ENCODE results near the gene PCDH1.
A peak's percentile ranks its signal among the peaks of the same experiment; 100 is the strongest.

Gene PCDH1

DNA sequence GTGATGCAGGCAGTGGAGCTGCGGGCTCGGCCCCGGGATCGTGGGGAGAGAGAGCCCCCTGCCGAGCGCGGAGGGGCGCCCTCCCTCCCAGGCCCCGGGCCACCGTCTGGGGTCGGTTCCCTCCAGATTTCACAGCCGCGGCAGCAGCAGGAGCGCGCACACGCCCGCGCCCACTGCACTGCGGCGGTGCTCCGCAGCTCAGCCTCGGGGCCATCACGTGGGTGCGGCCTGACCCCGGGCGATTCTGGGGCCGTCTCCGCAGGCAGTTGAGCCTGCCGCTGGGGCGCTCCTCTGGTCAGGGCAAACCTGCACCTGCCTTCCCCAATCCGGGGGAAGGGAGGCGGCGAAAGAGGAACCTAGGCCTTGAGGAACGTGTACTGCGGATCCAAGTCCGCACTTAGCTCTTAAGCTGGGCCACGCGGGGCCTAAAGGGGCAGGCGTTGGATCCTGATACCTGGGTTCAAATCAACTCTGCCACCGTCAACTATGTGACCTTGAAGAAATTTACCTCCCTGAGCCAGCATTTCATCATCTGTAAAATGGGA lies 36.1 kb upstream of the PCDH1 start:
- H3K4me1 ChIP-seq (ENCODE audit: insufficient read depth, low read length) = peaks cover 8% of the 10 kb centered on the region
- H3K9ac ChIP-seq (ENCODE audit: low read length) = no peak overlapping the region
- H3K9me3 ChIP-seq (ENCODE audit: low read length) = no peaks in the 10 kb centered on the region
- no peaks in the 10 kb centered on the region for H3K36me3 ChIP-seq (ENCODE audit: insufficient read depth, low read length)
- peak overlapping the region; percentile 32 to 52 for H3K4me3 ChIP-seq (ENCODE audit: low read depth in 1 of 2, low read length in 2 of 2)
- no peak overlapping the region for H3K27ac ChIP-seq (ENCODE audit: low read depth, low read length)
- no peaks in the 10 kb centered on the region for H3K27me3 ChIP-seq (ENCODE audit: control insufficient read depth in 1 of 2, insufficient read depth in 2 of 2, low read length in 2 of 2)

DNA sequence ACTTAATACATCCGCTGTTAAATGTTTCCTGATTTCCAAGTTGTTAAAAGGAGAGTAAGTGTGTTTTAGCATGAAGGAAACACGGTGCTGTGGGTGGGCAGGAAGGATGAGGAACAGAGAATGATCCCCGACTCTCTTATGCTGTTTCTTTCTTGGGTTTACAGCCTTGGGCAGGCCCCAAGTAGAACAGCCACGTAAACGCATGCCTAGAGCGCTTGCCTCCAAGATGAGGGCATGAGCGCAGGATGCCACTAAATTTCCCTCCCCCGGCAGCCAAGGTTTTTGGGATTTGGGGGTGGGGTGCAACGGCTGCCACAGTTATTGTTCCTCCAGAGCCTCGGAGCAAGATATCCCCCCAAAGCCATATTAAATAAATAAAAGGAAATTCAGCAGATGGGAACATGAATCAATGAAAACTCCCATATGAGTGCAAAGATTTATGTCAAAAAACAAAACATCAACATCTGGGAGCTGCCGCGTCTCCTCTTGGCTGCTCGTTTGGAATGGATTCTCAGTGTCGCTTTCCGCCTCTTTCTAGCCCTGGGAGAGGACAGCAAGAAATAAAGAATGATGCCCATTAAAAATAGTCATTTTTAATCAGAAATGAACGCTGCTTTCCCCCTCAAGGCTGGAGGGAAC lies 35.5 kb upstream of the PCDH1 start:
- no peaks in the 10 kb centered on the region for H3K36me3 ChIP-seq (ENCODE audit: insufficient read depth, low read length)
- H3K4me3 ChIP-seq (ENCODE audit: low read depth in 1 of 2, low read length in 2 of 2) = peak overlapping the region; percentile 32 to 52
- no peaks in the 10 kb centered on the region for H3K27me3 ChIP-seq (ENCODE audit: control insufficient read depth in 1 of 2, insufficient read depth in 2 of 2, low read length in 2 of 2)
- no peak overlapping the region for H3K27ac ChIP-seq (ENCODE audit: low read depth, low read length)
- no peak overlapping the region for H3K9ac ChIP-seq (ENCODE audit: low read length)
- H3K9me3 ChIP-seq (ENCODE audit: low read length) = no peaks in the 10 kb centered on the region
- H3K4me1 ChIP-seq (ENCODE audit: insufficient read depth, low read length) = peaks cover 8% of the 10 kb centered on the region

DNA sequence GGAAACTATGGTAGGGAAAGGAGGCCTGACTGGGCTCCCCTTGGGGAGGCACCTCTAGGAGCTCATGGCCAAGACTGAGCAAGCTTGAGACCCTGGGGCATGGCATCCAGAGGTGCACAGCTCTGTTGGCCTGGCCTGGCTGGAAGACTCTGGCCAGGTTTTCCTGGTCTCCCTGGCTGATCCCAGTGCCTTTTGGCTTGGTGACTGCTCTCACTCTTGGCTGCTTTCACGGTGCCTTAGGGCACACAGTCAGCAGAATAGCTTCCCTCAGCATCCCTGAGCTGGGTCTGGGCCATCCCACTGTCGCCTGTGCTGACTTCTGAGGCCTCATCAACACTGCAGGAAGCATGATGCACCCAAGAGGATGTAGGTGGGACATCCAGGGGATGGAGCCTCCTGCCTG lies 32.1 kb upstream of the PCDH1 start:
- Histone ChIP-seq H3K4me3 (ENCODE audit: low read depth in 1 of 2, low read length in 2 of 2) (no peak overlapping the region), H3K27me3 (ENCODE audit: control insufficient read depth in 1 of 2, insufficient read depth in 2 of 2, low read length in 2 of 2) (no peaks in the 10 kb centered on the region), H3K36me3 (ENCODE audit: insufficient read depth, low read length) (no peaks in the 10 kb centered on the region), H3K9me3 (ENCODE audit: low read length) (no peaks in the 10 kb centered on the region), H3K27ac (ENCODE audit: low read depth, low read length) (no peak overlapping the region), H3K4me1 (ENCODE audit: insufficient read depth, low read length) (peaks cover 8% of the 10 kb centered on the region), H3K9ac (ENCODE audit: low read length) (no peak overlapping the region)

DNA sequence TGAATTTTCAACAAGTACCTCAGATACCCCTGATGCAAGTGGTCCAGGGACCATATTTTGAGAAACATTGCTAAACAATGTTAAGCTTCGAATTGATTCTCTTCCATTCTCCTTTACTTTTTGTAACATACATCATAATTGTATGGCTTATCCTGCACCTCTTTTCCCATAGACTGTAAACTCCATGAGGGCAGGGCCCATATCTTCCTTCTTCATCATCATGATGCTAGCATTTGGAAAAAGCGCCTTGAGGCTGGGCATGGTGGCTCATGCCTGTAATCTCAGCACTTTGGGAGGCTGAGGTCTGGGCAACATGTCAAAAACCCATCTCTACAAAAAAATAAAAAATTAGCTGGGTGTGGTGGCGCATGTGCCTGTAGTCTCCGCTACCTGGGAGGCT lies 31.0 kb upstream of the PCDH1 start:
- Histone ChIP-seq H3K36me3 (ENCODE audit: insufficient read depth, low read length) (no peaks in the 10 kb centered on the region), H3K27ac (ENCODE audit: low read depth, low read length) (no peak overlapping the region), H3K27me3 (ENCODE audit: control insufficient read depth in 1 of 2, insufficient read depth in 2 of 2, low read length in 2 of 2) (no peaks in the 10 kb centered on the region), H3K4me1 (ENCODE audit: insufficient read depth, low read length) (peaks cover 8% of the 10 kb centered on the region), H3K9me3 (ENCODE audit: low read length) (no peaks in the 10 kb centered on the region), H3K4me3 (ENCODE audit: low read depth in 1 of 2, low read length in 2 of 2) (no peak overlapping the region), H3K9ac (ENCODE audit: low read length) (no peak overlapping the region)

DNA sequence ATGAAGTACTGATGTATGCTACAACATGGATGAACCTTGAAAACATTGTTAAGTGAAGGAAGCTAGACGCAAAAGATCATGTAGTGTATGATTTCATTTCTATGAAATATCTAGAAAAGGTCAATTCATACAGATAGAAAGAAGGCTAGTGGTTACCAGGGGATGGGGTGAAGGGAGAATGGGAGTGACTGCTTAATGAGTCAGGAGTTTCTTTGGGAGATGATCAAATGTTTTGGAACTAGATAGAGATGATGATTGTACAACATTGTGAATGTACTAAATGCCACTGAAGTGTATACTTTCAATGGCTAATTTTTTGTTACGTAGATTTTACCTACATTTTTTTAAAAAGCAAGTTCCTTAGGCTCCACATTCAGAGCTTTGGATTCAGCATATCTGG lies 30.6 kb upstream of the PCDH1 start:
- Histone ChIP-seq H3K27me3 (ENCODE audit: control insufficient read depth in 1 of 2, insufficient read depth in 2 of 2, low read length in 2 of 2) (no peaks in the 10 kb centered on the region), H3K27ac (ENCODE audit: low read depth, low read length) (no peak overlapping the region), H3K9ac (ENCODE audit: low read length) (no peak overlapping the region), H3K36me3 (ENCODE audit: insufficient read depth, low read length) (no peaks in the 10 kb centered on the region), H3K9me3 (ENCODE audit: low read length) (no peaks in the 10 kb centered on the region), H3K4me3 (ENCODE audit: low read depth in 1 of 2, low read length in 2 of 2) (no peak overlapping the region), H3K4me1 (ENCODE audit: insufficient read depth, low read length) (peaks cover 7% of the 10 kb centered on the region)

DNA sequence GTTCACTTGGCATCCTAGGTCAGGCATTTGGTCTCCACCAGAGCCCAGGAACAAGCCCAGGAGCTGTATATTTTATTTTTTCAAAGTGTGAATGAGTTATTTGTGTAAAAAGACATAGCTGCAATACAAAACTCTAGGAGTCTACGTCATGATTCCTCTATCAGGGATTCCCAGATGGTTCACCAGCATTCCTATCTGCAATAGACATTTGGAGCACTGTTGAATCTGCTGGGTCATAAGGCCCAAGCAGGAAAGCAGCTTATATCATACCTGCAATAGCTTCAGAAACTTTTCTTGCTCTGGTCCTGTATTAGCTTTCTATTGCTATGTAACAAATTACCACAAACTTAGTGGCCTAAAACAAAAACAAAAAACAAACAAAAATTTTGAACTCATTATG lies 28.8 kb upstream of the PCDH1 start:
- Histone ChIP-seq H3K4me1 (ENCODE audit: insufficient read depth, low read length) (no peaks in the 10 kb centered on the region), H3K9me3 (ENCODE audit: low read length) (no peaks in the 10 kb centered on the region), H3K4me3 (ENCODE audit: low read depth in 1 of 2, low read length in 2 of 2) (no peak overlapping the region), H3K27me3 (ENCODE audit: control insufficient read depth in 1 of 2, insufficient read depth in 2 of 2, low read length in 2 of 2) (no peaks in the 10 kb centered on the region), H3K27ac (ENCODE audit: low read depth, low read length) (no peak overlapping the region), H3K9ac (ENCODE audit: low read length) (no peak overlapping the region), H3K36me3 (ENCODE audit: insufficient read depth, low read length) (no peaks in the 10 kb centered on the region)

DNA sequence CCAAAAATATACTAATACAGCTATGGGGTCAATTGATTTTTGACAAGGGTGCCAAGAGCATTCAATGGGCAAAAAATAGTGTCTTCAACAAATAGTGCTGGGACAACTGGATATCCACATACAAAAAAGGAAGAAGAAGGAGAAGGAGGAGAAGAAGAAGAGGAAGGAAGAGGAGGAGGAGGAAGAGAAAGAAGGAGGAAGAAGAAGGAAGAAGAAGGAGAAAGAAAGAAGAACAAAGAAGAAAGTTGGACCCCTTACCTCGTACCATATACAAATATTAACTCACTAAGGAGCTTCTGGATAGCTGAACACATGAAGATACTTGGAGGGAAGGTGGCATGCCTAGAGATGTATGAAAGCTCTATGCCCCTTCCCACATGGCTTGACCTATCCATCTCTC lies 28.3 kb upstream of the PCDH1 start:
- no peaks in the 10 kb centered on the region for H3K27me3 ChIP-seq (ENCODE audit: control insufficient read depth in 1 of 2, insufficient read depth in 2 of 2, low read length in 2 of 2)
- H3K4me1 ChIP-seq (ENCODE audit: insufficient read depth, low read length) = no peaks in the 10 kb centered on the region
- H3K9me3 ChIP-seq (ENCODE audit: low read length) = no peaks in the 10 kb centered on the region
- no peak overlapping the region for H3K4me3 ChIP-seq (ENCODE audit: low read depth in 1 of 2, low read length in 2 of 2)
- no peaks in the 10 kb centered on the region for H3K36me3 ChIP-seq (ENCODE audit: insufficient read depth, low read length)
- H3K9ac ChIP-seq (ENCODE audit: low read length) = no peak overlapping the region
- H3K27ac ChIP-seq (ENCODE audit: low read depth, low read length) = no peak overlapping the region

DNA sequence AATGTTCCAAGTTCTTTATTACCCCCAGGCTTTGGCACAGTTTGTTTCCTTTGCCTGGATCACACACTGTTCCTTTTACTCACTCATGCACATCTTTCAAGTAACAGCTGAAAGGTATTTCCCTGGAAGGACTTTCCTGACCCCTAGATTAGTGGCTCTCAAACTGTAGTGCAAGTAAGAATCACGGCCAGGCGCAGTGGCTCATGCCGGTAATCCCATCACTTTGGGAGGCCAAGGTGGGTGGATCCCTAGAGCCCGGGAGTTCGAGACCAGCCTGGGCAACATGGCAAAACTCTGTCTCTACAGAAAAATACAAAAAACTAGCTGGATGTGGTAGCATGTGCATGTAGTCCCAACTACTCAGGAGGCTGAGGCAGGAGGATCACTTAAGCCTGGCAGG lies 26.3 kb upstream of the PCDH1 start:
- Histone ChIP-seq H3K9me3 (ENCODE audit: low read length) (no peaks in the 10 kb centered on the region), H3K27ac (ENCODE audit: low read depth, low read length) (no peak overlapping the region)

DNA sequence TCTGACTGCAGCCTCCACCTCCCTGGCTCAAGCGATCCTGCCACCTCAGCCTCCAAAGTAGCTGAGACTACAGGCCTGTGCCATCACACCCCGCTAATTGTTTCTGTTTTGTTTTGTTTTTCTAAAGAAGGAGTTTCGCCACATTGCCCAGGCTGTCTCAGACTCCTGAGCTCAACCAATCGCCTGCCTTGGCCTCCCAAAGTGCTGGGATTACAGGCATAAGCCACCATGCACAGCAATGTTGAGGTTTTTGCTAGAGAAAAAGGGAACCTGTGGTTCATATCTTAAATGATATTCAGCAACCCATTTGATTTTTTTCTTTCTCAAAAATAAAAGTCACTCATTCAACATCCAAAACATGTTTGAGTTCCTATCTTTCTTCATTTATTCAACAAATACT lies 25.1 kb upstream of the PCDH1 start:
- Histone ChIP-seq H3K36me3 (ENCODE audit: insufficient read depth, low read length) (no peaks in the 10 kb centered on the region), H3K27me3 (ENCODE audit: control insufficient read depth in 1 of 2, insufficient read depth in 2 of 2, low read length in 2 of 2) (no peaks in the 10 kb centered on the region), H3K9me3 (ENCODE audit: low read length) (no peaks in the 10 kb centered on the region), H3K4me3 (ENCODE audit: low read depth in 1 of 2, low read length in 2 of 2) (no peak overlapping the region), H3K9ac (ENCODE audit: low read length) (no peak overlapping the region), H3K27ac (ENCODE audit: low read depth, low read length) (no peak overlapping the region), H3K4me1 (ENCODE audit: insufficient read depth, low read length) (no peaks in the 10 kb centered on the region)

More for the DNA sequence above, 26.3 kb upstream of the PCDH1 start:
- Histone ChIP-seq H3K27me3 (ENCODE audit: control insufficient read depth in 1 of 2, insufficient read depth in 2 of 2, low read length in 2 of 2) (no peaks in the 10 kb centered on the region), H3K4me3 (ENCODE audit: low read depth in 1 of 2, low read length in 2 of 2) (no peak overlapping the region), H3K9ac (ENCODE audit: low read length) (no peak overlapping the region), H3K36me3 (ENCODE audit: insufficient read depth, low read length) (no peaks in the 10 kb centered on the region), H3K4me1 (ENCODE audit: insufficient read depth, low read length) (no peaks in the 10 kb centered on the region)

DNA sequence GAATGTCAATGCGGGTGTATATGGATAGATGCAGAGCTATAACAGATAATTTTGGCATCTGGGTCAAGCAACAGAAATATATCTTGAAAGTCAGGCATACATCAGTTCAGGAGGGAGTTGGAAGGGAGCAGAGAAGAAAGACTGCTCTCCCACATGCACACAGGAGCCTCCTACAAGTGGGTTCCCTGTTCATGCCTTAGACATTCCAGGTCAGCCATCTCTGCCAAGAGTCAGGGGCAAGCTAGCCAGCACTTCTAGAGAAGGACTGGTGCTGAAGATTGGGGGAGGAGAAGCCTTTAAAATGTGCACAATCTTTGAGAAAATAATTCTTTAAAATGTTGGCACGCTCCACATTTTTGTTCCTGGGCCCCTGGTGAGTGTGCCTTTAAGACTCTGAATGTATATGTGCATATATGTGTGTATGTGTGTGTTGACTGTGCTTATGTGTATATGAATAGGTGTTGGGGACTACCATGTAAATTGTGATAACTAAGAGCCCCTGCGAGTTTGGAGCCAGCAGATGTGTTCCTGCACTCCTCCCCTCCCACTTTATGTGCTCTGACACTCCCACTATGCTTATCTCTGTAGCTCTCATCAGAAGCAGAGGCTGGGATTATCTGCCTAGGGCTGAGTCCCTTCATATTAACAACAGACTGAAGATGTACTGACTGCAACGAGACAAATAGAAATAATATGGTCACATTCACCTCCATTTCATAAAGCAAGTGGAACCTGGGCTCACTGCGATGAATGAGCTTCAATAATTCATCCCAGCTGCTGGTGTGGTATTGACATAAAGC lies 24.0 kb upstream of the PCDH1 start:
- Histone ChIP-seq H3K27me3 (ENCODE audit: control insufficient read depth in 1 of 2, insufficient read depth in 2 of 2, low read length in 2 of 2) (no peaks in the 10 kb centered on the region), H3K9me3 (ENCODE audit: low read length) (no peaks in the 10 kb centered on the region), H3K4me3 (ENCODE audit: low read depth in 1 of 2, low read length in 2 of 2) (no peak overlapping the region), H3K36me3 (ENCODE audit: insufficient read depth, low read length) (no peaks in the 10 kb centered on the region), H3K27ac (ENCODE audit: low read depth, low read length) (no peak overlapping the region), H3K9ac (ENCODE audit: low read length) (no peak overlapping the region), H3K4me1 (ENCODE audit: insufficient read depth, low read length) (no peaks in the 10 kb centered on the region)

DNA sequence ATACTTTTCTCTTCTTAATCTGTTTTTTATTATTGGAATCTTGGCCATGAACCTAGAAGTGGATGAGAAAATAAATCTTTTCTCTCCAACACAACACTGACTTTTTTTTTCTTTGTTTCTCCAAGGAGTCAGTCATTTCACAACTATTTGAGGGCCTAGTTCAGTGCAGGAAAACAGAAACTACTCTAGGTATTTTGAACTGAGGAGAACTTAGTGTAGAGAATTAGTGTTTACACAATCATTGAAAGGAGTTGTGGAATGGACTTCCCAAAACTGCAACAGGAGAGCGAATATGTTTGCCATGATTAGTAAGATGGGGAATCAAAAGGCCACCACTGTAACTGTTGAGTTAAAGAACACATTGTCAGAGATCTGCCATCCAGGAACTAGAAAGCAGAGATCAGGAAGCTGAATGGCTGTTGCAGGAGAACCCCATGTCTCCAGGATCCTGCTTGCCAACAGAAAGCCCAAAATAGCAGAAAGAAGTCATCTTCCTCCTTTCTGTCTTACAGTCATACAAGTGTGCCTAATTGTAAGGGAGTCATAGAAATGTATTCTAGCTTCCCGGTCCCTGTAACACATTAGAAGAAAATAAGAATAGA lies 20.3 kb upstream of the PCDH1 start:
- Histone ChIP-seq H3K9ac (ENCODE audit: low read length) (no peak overlapping the region), H3K36me3 (ENCODE audit: insufficient read depth, low read length) (no peaks in the 10 kb centered on the region), H3K9me3 (ENCODE audit: low read length) (no peaks in the 10 kb centered on the region), H3K4me1 (ENCODE audit: insufficient read depth, low read length) (no peaks in the 10 kb centered on the region), H3K27ac (ENCODE audit: low read depth, low read length) (no peak overlapping the region), H3K27me3 (ENCODE audit: control insufficient read depth in 1 of 2, insufficient read depth in 2 of 2, low read length in 2 of 2) (no peaks in the 10 kb centered on the region), H3K4me3 (ENCODE audit: low read depth in 1 of 2, low read length in 2 of 2) (no peak overlapping the region)
